SK-N-SH treated with all-trans-retinoic acid at 6 μM for 48 hours (cell line): ENCODE measurements around the gene COL6A2.
"Not testable (repeated sequence)": the region's sequence is repeated elsewhere in the genome, so short reads cannot be mapped to it uniquely, and the experiment has no call there.

Source experiments
- ATAC-seq: fragments of 200-7000 bp; cut with Tn5 transposase; 3 replicates; pipeline ENCODE4 v1.9.1; 2020; ENCODE audit warnings: mild to moderate bottlenecking, moderate library complexity
- ARNTL ChIP-seq: fragments of 450-650 bp; formaldehyde crosslinking; IDR thresholded peaks from 2 replicates; pipeline ENCODE4 v1.5.0; 2020; ENCODE audit warnings: low read depth, mild to moderate bottlenecking, moderate library complexity, borderline replicate concordance
- BACH2 ChIP-seq: fragments of 250-450 bp; sonication (Bioruptor Pico); IDR thresholded peaks from 2 replicates; pipeline ENCODE4 v1.9.0; 2021; ENCODE audit warnings: mild to moderate bottlenecking, borderline replicate concordance
- CSDC2 ChIP-seq: fragments of 250-450 bp; sonication (Bioruptor Pico); IDR thresholded peaks from 2 replicates; pipeline ENCODE4 v1.5.0; 2020; ENCODE audit warnings: mild to moderate bottlenecking, moderate library complexity
- ESRRG ChIP-seq: fragments of 250-450 bp; sonication (Bioruptor Pico); IDR thresholded peaks from 2 replicates; pipeline ENCODE4 v1.6.1; 2021; ENCODE audit warnings: mild to moderate bottlenecking
- GLIS3 ChIP-seq: fragments of 250-450 bp; sonication (Bioruptor Pico); IDR thresholded peaks from 2 replicates; pipeline ENCODE4 v1.5.0; 2020; ENCODE audit warnings: mild to moderate bottlenecking, moderate library complexity
- ISL1 ChIP-seq: fragments of 250-450 bp; sonication (Bioruptor Pico); IDR thresholded peaks from 2 replicates; pipeline ENCODE4 v2.1.2; 2022; ENCODE audit warnings: mild to moderate bottlenecking, moderate library complexity
- OSR1 ChIP-seq: fragments of 250-450 bp; sonication (Bioruptor Pico); IDR thresholded peaks from 2 replicates; pipeline ENCODE4 v1.8.0; 2022; ENCODE audit warnings: moderate library complexity, mild to moderate bottlenecking, inconsistent platforms
- PPARA ChIP-seq: fragments of 250-450 bp; sonication (Bioruptor Pico); IDR thresholded peaks from 2 replicates; pipeline ENCODE4 v1.5.0; 2020; ENCODE audit warnings: mild to moderate bottlenecking, borderline replicate concordance
- RARB ChIP-seq: fragments of 250-450 bp; sonication (Bioruptor Pico); IDR thresholded peaks from 2 replicates; pipeline ENCODE4 v1.8.0; 2021; ENCODE audit warnings: mild to moderate bottlenecking, moderate library complexity
- SNAI2 ChIP-seq: fragments of 250-450 bp; sonication (Bioruptor Pico); IDR thresholded peaks from 2 replicates; pipeline ENCODE4 v1.5.0; 2020; ENCODE audit warnings: mild to moderate bottlenecking, moderate library complexity
- TCF4 ChIP-seq: fragments of 250-450 bp; sonication (Bioruptor Pico); IDR thresholded peaks from 2 replicates; pipeline ENCODE4 v1.8.0; 2021; ENCODE audit warnings: mild to moderate bottlenecking, moderate library complexity, borderline replicate concordance
- TOX ChIP-seq: fragments of 250-450 bp; sonication (Bioruptor Pico); IDR thresholded peaks from 2 replicates; pipeline ENCODE4 v1.8.0; 2021; ENCODE audit warnings: mild to moderate bottlenecking, moderate library complexity, borderline replicate concordance
- ZC3H10 ChIP-seq: fragments of 250-450 bp; sonication (Bioruptor Pico); IDR thresholded peaks from 2 replicates; pipeline ENCODE4 v1.5.1; 2021; ENCODE audit warnings: mild to moderate bottlenecking, moderate library complexity
- ZFP3 ChIP-seq: fragments of 250-450 bp; sonication (Bioruptor Pico); IDR thresholded peaks from 2 replicates; pipeline ENCODE4 v1.5.0; 2020; ENCODE audit warnings: mild to moderate bottlenecking, moderate library complexity
- ZFP30 ChIP-seq: fragments of 450-650 bp; formaldehyde crosslinking; IDR thresholded peaks from 2 replicates; pipeline ENCODE4 v1.5.0; 2022; ENCODE audit warnings: mild to moderate bottlenecking, moderate library complexity
- ZNF70 ChIP-seq: fragments of 450-650 bp; formaldehyde crosslinking; IDR thresholded peaks from 2 replicates; pipeline ENCODE4 v1.5.0; 2020; ENCODE audit warnings: mild to moderate bottlenecking, moderate library complexity
- ZNF8 ChIP-seq: fragments of 450-650 bp; formaldehyde crosslinking; IDR thresholded peaks from 2 replicates; pipeline ENCODE4 v1.5.0; 2020; ENCODE audit warnings: mild to moderate bottlenecking, moderate library complexity
- TF ChIP-seq, protein P1 (sequence below): fragments of 250-450 bp; sonication (Bioruptor Pico); IDR thresholded peaks from 2 replicates; pipeline ENCODE4 v1.5.0; 2020; ENCODE audit warnings: mild to moderate bottlenecking, moderate library complexity
- TF ChIP-seq, protein P2 (sequence below): fragments of 250-450 bp; sonication (Bioruptor Pico); IDR thresholded peaks from 2 replicates; pipeline ENCODE4 v1.5.1; 2021; ENCODE audit warnings: mild to moderate bottlenecking, moderate library complexity
- TF ChIP-seq, protein P3 (sequence below): fragments of 250-450 bp; sonication (Bioruptor Pico); IDR thresholded peaks from 2 replicates; pipeline ENCODE4 v1.8.0; 2021; ENCODE audit warnings: low read depth, mild to moderate bottlenecking, moderate library complexity, borderline replicate concordance

The COL6A2 gene

DNA sequence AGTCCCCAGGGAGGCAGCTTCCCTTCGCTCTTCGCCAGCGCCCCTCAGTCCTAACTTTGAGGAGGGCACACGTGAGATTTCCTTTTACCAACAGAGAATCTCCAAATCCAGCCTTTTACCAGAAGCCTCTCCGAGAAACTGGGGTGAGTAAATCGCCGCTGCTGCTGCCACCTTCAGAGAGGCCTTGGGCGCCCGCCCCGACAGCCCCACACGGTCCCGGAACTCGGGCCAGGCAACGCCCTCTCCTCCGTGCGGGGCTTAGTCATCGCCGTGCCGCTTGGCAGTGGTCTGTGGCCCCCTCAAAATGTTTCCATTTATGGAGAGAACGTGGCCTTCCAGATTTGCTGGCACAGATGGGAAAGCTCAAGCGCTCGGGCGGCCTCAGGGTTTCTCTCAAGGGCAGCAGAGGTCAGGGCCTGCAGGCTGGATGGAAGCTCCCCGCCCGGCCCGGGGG is 41.4 kb upstream of the COL6A2 start (continued):
- no peak for TF ChIP-seq CSDC2

GRCh38 chr21:46057111-46057709 is 40.7 kb upstream of the COL6A2 start:
- ATAC-seq: no peak
- TF ChIP-seq RARB (CRISPR knock-in tag): no peak
- TF ChIP-seq ISL1 (CRISPR knock-in tag): no peak
- no peak for TF ChIP-seq SNAI2 (CRISPR knock-in tag)

DNA sequence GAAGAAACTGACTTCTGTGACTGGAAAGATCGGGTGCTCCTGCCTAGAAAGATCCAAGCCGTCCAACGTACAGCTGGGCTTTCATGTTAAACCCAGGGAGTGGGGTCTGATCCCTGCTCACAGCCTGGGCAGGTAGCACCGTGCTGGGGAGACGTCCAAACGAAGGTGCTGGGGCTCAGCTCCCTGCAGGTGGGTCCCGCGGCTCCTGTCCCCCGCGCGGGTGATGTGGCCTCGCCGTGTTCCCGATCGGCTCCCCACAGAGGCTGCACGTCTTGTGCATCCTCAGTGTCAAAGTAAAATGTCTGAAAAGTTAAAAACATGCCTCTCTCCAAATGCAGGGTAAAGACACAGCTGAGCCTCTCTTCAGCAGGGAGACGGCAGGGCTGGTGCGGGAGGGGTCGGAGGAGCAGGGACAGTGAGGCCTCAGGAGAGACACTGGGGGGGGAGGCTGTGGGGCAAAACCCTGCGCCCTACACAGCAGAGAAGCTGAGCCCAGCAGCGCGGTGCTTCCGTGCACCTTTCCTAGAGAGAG is 40.1 kb upstream of the COL6A2 start:
- no peak for TF ChIP-seq ISL1 (CRISPR knock-in tag)
- TF ChIP-seq, protein P1, sequence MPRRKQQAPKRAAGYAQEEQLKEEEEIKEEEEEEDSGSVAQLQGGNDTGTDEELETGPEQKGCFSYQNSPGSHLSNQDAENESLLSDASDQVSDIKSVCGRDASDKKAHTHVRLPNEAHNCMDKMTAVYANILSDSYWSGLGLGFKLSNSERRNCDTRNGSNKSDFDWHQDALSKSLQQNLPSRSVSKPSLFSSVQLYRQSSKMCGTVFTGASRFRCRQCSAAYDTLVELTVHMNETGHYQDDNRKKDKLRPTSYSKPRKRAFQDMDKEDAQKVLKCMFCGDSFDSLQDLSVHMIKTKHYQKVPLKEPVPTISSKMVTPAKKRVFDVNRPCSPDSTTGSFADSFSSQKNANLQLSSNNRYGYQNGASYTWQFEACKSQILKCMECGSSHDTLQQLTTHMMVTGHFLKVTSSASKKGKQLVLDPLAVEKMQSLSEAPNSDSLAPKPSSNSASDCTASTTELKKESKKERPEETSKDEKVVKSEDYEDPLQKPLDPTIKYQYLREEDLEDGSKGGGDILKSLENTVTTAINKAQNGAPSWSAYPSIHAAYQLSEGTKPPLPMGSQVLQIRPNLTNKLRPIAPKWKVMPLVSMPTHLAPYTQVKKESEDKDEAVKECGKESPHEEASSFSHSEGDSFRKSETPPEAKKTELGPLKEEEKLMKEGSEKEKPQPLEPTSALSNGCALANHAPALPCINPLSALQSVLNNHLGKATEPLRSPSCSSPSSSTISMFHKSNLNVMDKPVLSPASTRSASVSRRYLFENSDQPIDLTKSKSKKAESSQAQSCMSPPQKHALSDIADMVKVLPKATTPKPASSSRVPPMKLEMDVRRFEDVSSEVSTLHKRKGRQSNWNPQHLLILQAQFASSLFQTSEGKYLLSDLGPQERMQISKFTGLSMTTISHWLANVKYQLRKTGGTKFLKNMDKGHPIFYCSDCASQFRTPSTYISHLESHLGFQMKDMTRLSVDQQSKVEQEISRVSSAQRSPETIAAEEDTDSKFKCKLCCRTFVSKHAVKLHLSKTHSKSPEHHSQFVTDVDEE (CRISPR knock-in tag): no peak
- TF ChIP-seq ARNTL (CRISPR knock-in tag): no peak
- TF ChIP-seq ZFP30 (CRISPR knock-in tag): no peak
- no peak for TF ChIP-seq TCF4 (CRISPR knock-in tag)
- TF ChIP-seq RARB (CRISPR knock-in tag): no peak
- ATAC-seq: no peak

DNA sequence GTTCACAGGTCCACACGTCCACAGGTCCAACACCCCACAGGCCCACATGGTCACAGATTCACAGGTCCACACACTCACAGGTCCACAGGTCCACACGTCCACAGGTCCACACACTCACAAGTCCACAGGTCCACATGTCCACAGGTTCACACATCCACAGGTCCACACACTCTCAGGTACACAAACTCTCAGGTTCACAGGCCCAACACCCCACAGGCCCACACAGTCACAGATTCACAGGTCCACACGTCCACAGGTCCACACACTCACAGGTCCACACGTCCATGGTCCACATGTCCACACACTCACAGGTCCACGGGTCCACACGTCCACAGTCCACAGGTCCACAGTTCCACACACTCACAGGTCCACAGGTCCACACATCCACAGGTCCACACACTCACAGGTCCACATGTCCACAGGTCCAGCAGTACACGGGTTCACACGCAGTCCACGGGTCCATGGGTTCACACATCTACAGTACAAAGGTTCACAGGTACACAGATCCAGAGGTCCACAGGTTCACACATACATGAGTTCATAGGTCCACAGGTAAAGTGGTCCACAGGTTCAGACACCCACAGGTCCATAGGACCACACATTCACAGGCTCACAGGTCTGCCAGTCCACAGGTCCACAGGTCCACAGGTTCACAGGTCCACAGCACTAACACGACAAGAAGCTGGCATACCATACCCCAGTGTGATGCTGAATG is 39.3 kb upstream of the COL6A2 start:
- TF ChIP-seq OSR1 (CRISPR knock-in tag) (no peak), TOX (CRISPR knock-in tag) (no peak), ARNTL (CRISPR knock-in tag) (no peak), BACH2 (CRISPR knock-in tag) (no peak), GLIS3 (CRISPR knock-in tag) (no peak), TCF4 (CRISPR knock-in tag) (no peak), ZFP3 (CRISPR knock-in tag) (no peak)
- TF ChIP-seq, protein P2, sequence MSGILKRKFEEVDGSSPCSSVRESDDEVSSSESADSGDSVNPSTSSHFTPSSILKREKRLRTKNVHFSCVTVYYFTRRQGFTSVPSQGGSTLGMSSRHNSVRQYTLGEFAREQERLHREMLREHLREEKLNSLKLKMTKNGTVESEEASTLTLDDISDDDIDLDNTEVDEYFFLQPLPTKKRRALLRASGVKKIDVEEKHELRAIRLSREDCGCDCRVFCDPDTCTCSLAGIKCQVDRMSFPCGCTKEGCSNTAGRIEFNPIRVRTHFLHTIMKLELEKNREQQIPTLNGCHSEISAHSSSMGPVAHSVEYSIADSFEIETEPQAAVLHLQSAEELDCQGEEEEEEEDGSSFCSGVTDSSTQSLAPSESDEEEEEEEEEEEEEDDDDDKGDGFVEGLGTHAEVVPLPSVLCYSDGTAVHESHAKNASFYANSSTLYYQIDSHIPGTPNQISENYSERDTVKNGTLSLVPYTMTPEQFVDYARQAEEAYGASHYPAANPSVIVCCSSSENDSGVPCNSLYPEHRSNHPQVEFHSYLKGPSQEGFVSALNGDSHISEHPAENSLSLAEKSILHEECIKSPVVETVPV (CRISPR knock-in tag): no peak
- ATAC-seq: no peak

GRCh38 chr21:46059195-46059594 is 38.7 kb upstream of the COL6A2 start:
- ATAC-seq: no peak
- TF ChIP-seq TOX (CRISPR knock-in tag) (no peak), ZNF70 (CRISPR knock-in tag) (no peak), ARNTL (CRISPR knock-in tag) (no peak), ZFP3 (CRISPR knock-in tag) (no peak), CSDC2 (no peak), ZC3H10 (CRISPR knock-in tag) (no peak), OSR1 (CRISPR knock-in tag) (no peak), PPARA (CRISPR knock-in tag) (no peak), ESRRG (no peak), ZNF8 (CRISPR knock-in tag) (no peak), TCF4 (CRISPR knock-in tag) (no peak), RARB (CRISPR knock-in tag) (no peak)
- TF ChIP-seq, protein P1 (CRISPR knock-in tag): no peak
- TF ChIP-seq, protein P3, sequence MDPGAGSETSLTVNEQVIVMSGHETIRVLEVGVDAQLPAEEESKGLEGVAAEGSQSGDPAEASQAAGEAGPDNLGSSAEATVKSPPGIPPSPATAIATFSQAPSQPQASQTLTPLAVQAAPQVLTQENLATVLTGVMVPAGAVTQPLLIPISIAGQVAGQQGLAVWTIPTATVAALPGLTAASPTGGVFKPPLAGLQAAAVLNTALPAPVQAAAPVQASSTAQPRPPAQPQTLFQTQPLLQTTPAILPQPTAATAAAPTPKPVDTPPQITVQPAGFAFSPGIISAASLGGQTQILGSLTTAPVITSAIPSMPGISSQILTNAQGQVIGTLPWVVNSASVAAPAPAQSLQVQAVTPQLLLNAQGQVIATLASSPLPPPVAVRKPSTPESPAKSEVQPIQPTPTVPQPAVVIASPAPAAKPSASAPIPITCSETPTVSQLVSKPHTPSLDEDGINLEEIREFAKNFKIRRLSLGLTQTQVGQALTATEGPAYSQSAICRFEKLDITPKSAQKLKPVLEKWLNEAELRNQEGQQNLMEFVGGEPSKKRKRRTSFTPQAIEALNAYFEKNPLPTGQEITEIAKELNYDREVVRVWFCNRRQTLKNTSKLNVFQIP: no peak

DNA sequence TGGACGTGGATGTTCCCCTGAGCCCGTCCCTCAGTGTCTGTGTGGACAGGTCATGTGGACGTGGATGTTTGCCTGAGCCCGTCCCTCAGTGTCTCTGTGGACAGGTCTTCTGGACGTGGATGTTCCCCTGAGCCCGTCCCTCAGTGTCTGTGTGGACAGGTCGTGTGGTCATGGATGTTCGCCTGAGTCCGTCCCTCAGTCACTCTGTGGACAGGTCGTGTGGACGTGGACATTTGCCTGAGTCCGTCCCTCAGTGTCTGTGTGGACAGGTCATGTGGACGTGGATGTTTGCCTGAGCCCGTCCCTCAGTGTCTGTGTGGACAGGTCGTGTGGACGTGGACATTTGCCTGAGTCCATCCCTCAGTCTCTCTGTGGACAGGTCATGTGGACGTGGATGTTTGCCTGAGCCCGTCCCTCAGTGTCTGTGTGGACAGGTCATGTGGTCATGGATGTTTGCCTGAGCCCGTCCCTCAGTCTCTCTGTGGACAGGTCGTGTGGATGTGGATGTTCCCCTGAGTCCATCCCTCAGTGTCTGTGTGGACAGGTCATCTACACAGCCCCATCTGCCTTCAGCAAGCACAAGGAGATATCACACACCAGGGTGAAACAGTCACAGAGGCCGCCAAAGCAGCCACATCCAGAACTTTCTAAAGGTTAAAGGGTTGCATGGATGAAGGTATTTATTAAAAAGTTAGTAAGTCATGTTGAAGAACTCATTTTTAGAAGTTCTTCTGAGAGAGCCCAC is 38.0 kb upstream of the COL6A2 start:
- ATAC-seq: not testable (repeated sequence)
